Measurements from ENCODE around the gene CNIH2. TPM values are rescaled to one million over a fixed set of nuclear protein-coding genes. Genes with fewer than 3 reads are reported as not detected.

Gene CNIH2
- total and polyA plus RNA-seq, 2 of the 13 experiments (the other 11 are each of a cell fraction or from before 2014, with no cell fraction given): 0.60 to 0.69 TPM

- no peak; the same call in 1 of the 2 replicates for TF ChIP-seq ZNF362 (CRISPR knock-in tag; IDR thresholded peaks at IDR 0.05; ENCODE audit: borderline replicate concordance)
- TF ChIP-seq RXRA (CRISPR knock-in tag; IDR thresholded peaks at IDR 0.05): peak; percentile 61; the same call in 1 of the 2 replicates
- peak; percentile 70 for TF ChIP-seq ZNF263 (CRISPR knock-in tag; IDR thresholded peaks at IDR 0.05)
- peak; percentile 54; the same call in 1 of the 2 replicates for TF ChIP-seq SMAD9 (CRISPR knock-in tag; IDR thresholded peaks at IDR 0.05)
- TF ChIP-seq MED13 (CRISPR knock-in tag; IDR thresholded peaks at IDR 0.05): peak; percentile 82
- TF ChIP-seq ZNF33B (CRISPR knock-in tag; IDR thresholded peaks at IDR 0.05): no peak
- 0 out of 2 replicates have a peak, but pooled peaks have one; percentile 53 for TF ChIP-seq TMF1 (CRISPR knock-in tag; IDR thresholded peaks at IDR 0.05; ENCODE audit: low read depth)
- no peak for TF ChIP-seq ZNF75D (CRISPR knock-in tag; IDR thresholded peaks at IDR 0.05; ENCODE audit: borderline replicate concordance)
- TF ChIP-seq ZNF772 (CRISPR knock-in tag; IDR thresholded peaks at IDR 0.05): 0 out of 2 replicates have a peak, but pooled peaks have one; percentile 23
- no peak for TF ChIP-seq ZNF317 (CRISPR knock-in tag; IDR thresholded peaks at IDR 0.05)
- TF ChIP-seq ZNF20 (CRISPR knock-in tag; IDR thresholded peaks at IDR 0.05): no peak
- TF ChIP-seq ZNF552 (CRISPR knock-in tag; IDR thresholded peaks at IDR 0.05; ENCODE audit: borderline replicate concordance): no peak
- peak; percentile 30; the same call in 1 of the 2 replicates for TF ChIP-seq MED1 (CRISPR knock-in tag; IDR thresholded peaks at IDR 0.05)
- no peak for TF ChIP-seq RFX3 (CRISPR knock-in tag; IDR thresholded peaks at IDR 0.05)
- TF ChIP-seq SUZ12 (IDR thresholded peaks at IDR 0.05; ENCODE audit: low read depth, low read length): no peak
- TF ChIP-seq MAFK (conservative IDR thresholded peaks at IDR 0.05 in 1 of 2, IDR thresholded peaks at IDR 0.05 in 1 of 2; ENCODE audit: low read length in 2 of 2): no peak
- peak; percentile 21; the same call in 1 of the 2 replicates for TF ChIP-seq SP2 (CRISPR knock-in tag; IDR thresholded peaks at IDR 0.05)
- TF ChIP-seq FOXP1 (IDR thresholded peaks at IDR 0.05): no peak
- no peak for TF ChIP-seq FOXP1 (CRISPR knock-in tag; IDR thresholded peaks at IDR 0.05)
- no peak for TF ChIP-seq POGZ (CRISPR knock-in tag; IDR thresholded peaks at IDR 0.05)
- TF ChIP-seq ZFY (CRISPR knock-in tag; IDR thresholded peaks at IDR 0.05): peak; percentile 56
- 0 out of 2 replicates have a peak, but pooled peaks have one; percentile 18 for TF ChIP-seq ZHX2 (IDR thresholded peaks at IDR 0.05; ENCODE audit: low read depth)
- no peak for TF ChIP-seq ZHX2 (CRISPR knock-in tag; IDR thresholded peaks at IDR 0.05; ENCODE audit: borderline replicate concordance)
- TF ChIP-seq ZNF414 (CRISPR knock-in tag; IDR thresholded peaks at IDR 0.05): 0 out of 2 replicates have a peak, but pooled peaks have one; percentile 46
- TF ChIP-seq ZNF292 (CRISPR knock-in tag; IDR thresholded peaks at IDR 0.05; ENCODE audit: borderline replicate concordance, low read depth): no peak
These were observed 34.1 kb downstream of the CNIH2 start (continued) for GRCh38 chr11:66311965-66312548.

Data from HepG2 (cell line).